ENCODE results near the gene UBALD2. TPM values are rescaled to one million over a fixed set of nuclear protein-coding genes. Genes with fewer than 3 reads are reported as not detected.

Gene UBALD2
- total and polyA plus RNA-seq, 2 of the 13 experiments (the other 11 are each of a cell fraction or from before 2014, with no cell fraction given), result 3.3 to 89.7 TPM

DNA sequence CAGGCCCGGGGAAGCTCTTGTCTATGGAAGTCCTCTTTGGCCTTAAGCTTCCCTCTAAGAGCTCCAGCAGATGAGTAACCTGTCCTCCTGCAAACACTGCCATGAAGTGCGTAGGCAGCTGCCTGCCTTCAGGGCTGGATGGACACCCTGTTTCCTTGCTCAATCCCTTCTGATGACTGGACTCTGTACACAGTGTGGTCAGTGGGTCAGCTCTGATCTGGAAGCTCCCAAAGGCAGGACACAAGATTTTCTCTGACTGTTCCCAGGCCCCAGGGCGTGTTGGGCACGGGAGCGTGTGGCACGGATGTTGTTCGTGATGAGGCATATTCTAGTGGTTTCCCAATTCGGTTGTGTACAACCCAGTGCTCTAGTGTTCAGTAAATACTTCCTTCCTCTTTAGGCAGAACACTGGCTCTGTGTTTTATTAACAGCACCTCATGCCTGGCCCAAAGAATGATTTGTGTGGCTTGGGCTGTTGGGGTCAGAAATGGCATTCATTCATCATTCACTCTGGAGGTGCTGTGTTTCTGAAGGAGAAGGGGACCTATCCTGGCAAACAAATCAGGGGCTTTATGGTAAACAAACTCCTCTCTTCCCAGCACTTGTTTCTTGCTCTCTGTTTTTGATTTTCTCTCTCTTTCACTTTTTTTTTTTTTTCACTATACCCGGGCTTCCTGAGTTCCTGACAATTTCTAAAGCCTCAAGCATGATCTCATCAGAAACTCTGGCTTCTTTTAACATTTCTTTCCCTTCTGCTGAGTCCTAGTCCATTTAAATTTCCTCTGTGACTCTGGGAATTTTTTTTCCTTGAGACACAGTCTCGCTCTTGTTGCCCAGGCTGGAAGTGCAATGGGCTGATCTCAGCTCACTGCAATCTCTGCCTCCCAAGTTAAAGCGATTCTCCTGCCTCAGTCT is 12.9 kb upstream of the UBALD2 start (continued):
- TF ChIP-seq, protein P1, sequence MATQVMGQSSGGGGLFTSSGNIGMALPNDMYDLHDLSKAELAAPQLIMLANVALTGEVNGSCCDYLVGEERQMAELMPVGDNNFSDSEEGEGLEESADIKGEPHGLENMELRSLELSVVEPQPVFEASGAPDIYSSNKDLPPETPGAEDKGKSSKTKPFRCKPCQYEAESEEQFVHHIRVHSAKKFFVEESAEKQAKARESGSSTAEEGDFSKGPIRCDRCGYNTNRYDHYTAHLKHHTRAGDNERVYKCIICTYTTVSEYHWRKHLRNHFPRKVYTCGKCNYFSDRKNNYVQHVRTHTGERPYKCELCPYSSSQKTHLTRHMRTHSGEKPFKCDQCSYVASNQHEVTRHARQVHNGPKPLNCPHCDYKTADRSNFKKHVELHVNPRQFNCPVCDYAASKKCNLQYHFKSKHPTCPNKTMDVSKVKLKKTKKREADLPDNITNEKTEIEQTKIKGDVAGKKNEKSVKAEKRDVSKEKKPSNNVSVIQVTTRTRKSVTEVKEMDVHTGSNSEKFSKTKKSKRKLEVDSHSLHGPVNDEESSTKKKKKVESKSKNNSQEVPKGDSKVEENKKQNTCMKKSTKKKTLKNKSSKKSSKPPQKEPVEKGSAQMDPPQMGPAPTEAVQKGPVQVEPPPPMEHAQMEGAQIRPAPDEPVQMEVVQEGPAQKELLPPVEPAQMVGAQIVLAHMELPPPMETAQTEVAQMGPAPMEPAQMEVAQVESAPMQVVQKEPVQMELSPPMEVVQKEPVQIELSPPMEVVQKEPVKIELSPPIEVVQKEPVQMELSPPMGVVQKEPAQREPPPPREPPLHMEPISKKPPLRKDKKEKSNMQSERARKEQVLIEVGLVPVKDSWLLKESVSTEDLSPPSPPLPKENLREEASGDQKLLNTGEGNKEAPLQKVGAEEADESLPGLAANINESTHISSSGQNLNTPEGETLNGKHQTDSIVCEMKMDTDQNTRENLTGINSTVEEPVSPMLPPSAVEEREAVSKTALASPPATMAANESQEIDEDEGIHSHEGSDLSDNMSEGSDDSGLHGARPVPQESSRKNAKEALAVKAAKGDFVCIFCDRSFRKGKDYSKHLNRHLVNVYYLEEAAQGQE (IDR thresholded peaks at IDR 0.05; ENCODE audit: borderline replicate concordance in 1 of 2, low read depth in 1 of 2, low read length in 2 of 2), result no peak
- TF ChIP-seq, protein P2, sequence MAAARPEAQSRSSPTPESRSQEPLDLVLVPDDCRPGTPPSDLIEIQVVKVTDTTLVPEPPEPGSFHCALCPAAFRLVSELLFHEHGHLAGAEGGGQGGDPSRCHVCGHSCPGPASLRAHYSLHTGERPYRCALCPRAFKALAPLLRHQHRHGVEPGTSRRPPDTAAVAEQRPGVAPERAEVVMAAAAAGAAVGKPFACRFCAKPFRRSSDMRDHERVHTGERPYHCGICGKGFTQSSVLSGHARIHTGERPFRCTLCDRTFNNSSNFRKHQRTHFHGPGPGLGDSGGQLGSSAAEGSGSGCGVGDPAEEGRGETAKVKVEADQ (CRISPR knock-in tag; IDR thresholded peaks at IDR 0.05; ENCODE audit: borderline replicate concordance), result no peak
- TF ChIP-seq DPF2 (CRISPR knock-in tag; IDR thresholded peaks at IDR 0.05; ENCODE audit: borderline replicate concordance, low read depth) (peak; percentile 73; the same call in 1 of the 2 replicates), NFE2 (CRISPR knock-in tag; IDR thresholded peaks at IDR 0.05) (peak; percentile 56; the same call in 1 of the 2 replicates), KLF9 (CRISPR knock-in tag; IDR thresholded peaks at IDR 0.05; ENCODE audit: low read depth) (0 out of 2 replicates have a peak, but pooled peaks have one; percentile 47), MEIS2 (CRISPR knock-in tag; IDR thresholded peaks at IDR 0.05) (peak; percentile 84), ZNF550 (CRISPR knock-in tag; IDR thresholded peaks at IDR 0.05; ENCODE audit: borderline replicate concordance) (no peak), NR2F2 (IDR thresholded peaks at IDR 0.05; ENCODE audit: borderline replicate concordance, low read depth) (peak; percentile 77; the same call in 1 of the 2 replicates), ZNF761 (CRISPR knock-in tag; conservative IDR thresholded peaks at IDR 0.05) (no peak), KDM2A (CRISPR knock-in tag; IDR thresholded peaks at IDR 0.05; ENCODE audit: borderline replicate concordance, low read depth) (peak; percentile 51; the same call in 1 of the 2 replicates), SRY (CRISPR knock-in tag; IDR thresholded peaks at IDR 0.05) (no peak), RAD21 (CRISPR knock-in tag; IDR thresholded peaks at IDR 0.05) (peak; percentile 35; the same call in 1 of the 2 replicates)
- TF ChIP-seq, protein P3, sequence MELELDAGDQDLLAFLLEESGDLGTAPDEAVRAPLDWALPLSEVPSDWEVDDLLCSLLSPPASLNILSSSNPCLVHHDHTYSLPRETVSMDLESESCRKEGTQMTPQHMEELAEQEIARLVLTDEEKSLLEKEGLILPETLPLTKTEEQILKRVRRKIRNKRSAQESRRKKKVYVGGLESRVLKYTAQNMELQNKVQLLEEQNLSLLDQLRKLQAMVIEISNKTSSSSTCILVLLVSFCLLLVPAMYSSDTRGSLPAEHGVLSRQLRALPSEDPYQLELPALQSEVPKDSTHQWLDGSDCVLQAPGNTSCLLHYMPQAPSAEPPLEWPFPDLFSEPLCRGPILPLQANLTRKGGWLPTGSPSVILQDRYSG (CRISPR knock-in tag; IDR thresholded peaks at IDR 0.05), result 0 out of 2 replicates have a peak, but pooled peaks have one; percentile 61
- TF ChIP-seq, protein P4, sequence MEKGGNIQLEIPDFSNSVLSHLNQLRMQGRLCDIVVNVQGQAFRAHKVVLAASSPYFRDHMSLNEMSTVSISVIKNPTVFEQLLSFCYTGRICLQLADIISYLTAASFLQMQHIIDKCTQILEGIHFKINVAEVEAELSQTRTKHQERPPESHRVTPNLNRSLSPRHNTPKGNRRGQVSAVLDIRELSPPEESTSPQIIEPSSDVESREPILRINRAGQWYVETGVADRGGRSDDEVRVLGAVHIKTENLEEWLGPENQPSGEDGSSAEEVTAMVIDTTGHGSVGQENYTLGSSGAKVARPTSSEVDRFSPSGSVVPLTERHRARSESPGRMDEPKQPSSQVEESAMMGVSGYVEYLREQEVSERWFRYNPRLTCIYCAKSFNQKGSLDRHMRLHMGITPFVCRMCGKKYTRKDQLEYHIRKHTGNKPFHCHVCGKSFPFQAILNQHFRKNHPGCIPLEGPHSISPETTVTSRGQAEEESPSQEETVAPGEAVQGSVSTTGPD (CRISPR knock-in tag; IDR thresholded peaks at IDR 0.05), result no peak
- TF ChIP-seq, protein P5, sequence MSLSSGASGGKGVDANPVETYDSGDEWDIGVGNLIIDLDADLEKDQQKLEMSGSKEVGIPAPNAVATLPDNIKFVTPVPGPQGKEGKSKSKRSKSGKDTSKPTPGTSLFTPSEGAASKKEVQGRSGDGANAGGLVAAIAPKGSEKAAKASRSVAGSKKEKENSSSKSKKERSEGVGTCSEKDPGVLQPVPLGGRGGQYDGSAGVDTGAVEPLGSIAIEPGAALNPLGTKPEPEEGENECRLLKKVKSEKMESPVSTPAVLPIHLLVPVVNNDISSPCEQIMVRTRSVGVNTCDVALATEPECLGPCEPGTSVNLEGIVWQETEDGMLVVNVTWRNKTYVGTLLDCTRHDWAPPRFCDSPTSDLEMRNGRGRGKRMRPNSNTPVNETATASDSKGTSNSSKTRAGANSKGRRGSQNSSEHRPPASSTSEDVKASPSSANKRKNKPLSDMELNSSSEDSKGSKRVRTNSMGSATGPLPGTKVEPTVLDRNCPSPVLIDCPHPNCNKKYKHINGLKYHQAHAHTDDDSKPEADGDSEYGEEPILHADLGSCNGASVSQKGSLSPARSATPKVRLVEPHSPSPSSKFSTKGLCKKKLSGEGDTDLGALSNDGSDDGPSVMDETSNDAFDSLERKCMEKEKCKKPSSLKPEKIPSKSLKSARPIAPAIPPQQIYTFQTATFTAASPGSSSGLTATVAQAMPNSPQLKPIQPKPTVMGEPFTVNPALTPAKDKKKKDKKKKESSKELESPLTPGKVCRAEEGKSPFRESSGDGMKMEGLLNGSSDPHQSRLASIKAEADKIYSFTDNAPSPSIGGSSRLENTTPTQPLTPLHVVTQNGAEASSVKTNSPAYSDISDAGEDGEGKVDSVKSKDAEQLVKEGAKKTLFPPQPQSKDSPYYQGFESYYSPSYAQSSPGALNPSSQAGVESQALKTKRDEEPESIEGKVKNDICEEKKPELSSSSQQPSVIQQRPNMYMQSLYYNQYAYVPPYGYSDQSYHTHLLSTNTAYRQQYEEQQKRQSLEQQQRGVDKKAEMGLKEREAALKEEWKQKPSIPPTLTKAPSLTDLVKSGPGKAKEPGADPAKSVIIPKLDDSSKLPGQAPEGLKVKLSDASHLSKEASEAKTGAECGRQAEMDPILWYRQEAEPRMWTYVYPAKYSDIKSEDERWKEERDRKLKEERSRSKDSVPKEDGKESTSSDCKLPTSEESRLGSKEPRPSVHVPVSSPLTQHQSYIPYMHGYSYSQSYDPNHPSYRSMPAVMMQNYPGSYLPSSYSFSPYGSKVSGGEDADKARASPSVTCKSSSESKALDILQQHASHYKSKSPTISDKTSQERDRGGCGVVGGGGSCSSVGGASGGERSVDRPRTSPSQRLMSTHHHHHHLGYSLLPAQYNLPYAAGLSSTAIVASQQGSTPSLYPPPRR (CRISPR knock-in tag; IDR thresholded peaks at IDR 0.05; ENCODE audit: borderline replicate concordance), result peak; percentile 84; the same call in 1 of the 2 replicates

Measured in HepG2 (cell line).